MG63 (cell line): Measurements from ENCODE around the gene CYP2A6. TPM values are rescaled to one million over a fixed set of nuclear protein-coding genes. Genes with fewer than 3 reads are reported as not detected.
A peak's percentile ranks its signal among the peaks of the same experiment; 100 is the strongest.

Experiments
- DNase-seq: peaks from one replicate; pipeline ENCODE4 v3.0.0-alpha.2; 2020
- H3K27me3 ChIP-seq: fragments of 250-450 bp; sonication (Bioruptor Pico); 2 replicates; pipeline ENCODE4 v1.5.1; 2020; ENCODE audit warnings: mild to moderate bottlenecking, moderate library complexity
- H3K36me3 ChIP-seq: fragments of 250-450 bp; sonication (Bioruptor Pico); 2 replicates; pipeline ENCODE4 v1.5.1; 2020; ENCODE audit warnings: mild to moderate bottlenecking, moderate library complexity
- H3K4me3 ChIP-seq: fragments of 250-450 bp; sonication (Bioruptor Pico); 2 replicates; pipeline ENCODE4 v1.5.1; 2020; ENCODE audit warnings: mild to moderate bottlenecking, moderate library complexity
- H3K9me3 ChIP-seq: fragments of 250-450 bp; sonication (Bioruptor Pico); 2 replicates; pipeline ENCODE4 v1.5.1; 2020; ENCODE audit warnings: mild to moderate bottlenecking, moderate library complexity
- total RNA-seq: library from RNA; depleted of rRNA; stranded (reverse); fragments of >200 nt; shearing (Covaris generic); gene quantifications from 2 replicates; pipeline ENCODE4 v1.2.3, GENCODE V29; 2014; ENCODE audit warnings: low replicate concordance

CYP2A6 gene
- total RNA-seq, 1 experiment from 2014 or later = not detected

- Histone ChIP-seq H3K36me3 (peaks cover 48% of the 10 kb centered on the region), H3K4me3 (peak overlapping the region; percentile 27; the same call in 1 of the 2 replicates), H3K9me3 (no peaks in the 10 kb centered on the region), H3K27me3 (no peaks in the 10 kb centered on the region)
- no peak for DNase-seq
These were observed 40.1 kb downstream of the CYP2A6 start for GRCh38 chr19:40810160-40810559.

GRCh38 chr19:40809358-40810086, 40.7 kb downstream of the CYP2A6 start:
- H3K27me3 ChIP-seq = no peaks in the 10 kb centered on the region
- DNase-seq = no peak
- no peaks in the 10 kb centered on the region for H3K9me3 ChIP-seq
- peaks cover 54% of the 10 kb centered on the region for H3K36me3 ChIP-seq
- no peak overlapping the region for H3K4me3 ChIP-seq

GRCh38 chr19:40808497-40808896, 41.8 kb downstream of the CYP2A6 start:
- no peak for DNase-seq
- H3K36me3 ChIP-seq = peaks cover 65% of the 10 kb centered on the region
- H3K9me3 ChIP-seq = no peaks in the 10 kb centered on the region
- H3K4me3 ChIP-seq = no peak overlapping the region
- H3K27me3 ChIP-seq = no peaks in the 10 kb centered on the region

- H3K27me3 ChIP-seq = no peaks in the 10 kb centered on the region
- DNase-seq = no peak
- H3K4me3 ChIP-seq = no peak overlapping the region
- H3K9me3 ChIP-seq = no peaks in the 10 kb centered on the region
- peaks cover 70% of the 10 kb centered on the region for H3K36me3 ChIP-seq
These were observed 42.3 kb downstream of the CYP2A6 start for GRCh38 chr19:40808021-40808325.

GRCh38 chr19:40807147-40808020, 42.9 kb downstream of the CYP2A6 start:
- no peak for DNase-seq
- no peaks in the 10 kb centered on the region for H3K27me3 ChIP-seq
- H3K4me3 ChIP-seq = no peak overlapping the region
- H3K9me3 ChIP-seq = no peaks in the 10 kb centered on the region
- peaks cover 76% of the 10 kb centered on the region for H3K36me3 ChIP-seq

- DNase-seq = peak; percentile 58
- H3K36me3 ChIP-seq = peaks cover 84% of the 10 kb centered on the region
- H3K27me3 ChIP-seq = no peaks in the 10 kb centered on the region
- H3K4me3 ChIP-seq = no peak overlapping the region
- H3K9me3 ChIP-seq = no peaks in the 10 kb centered on the region
These were observed 43.7 kb downstream of the CYP2A6 start for GRCh38 chr19:40806423-40807146.

GRCh38 chr19:40805258-40805868, 44.9 kb downstream of the CYP2A6 start:
- H3K36me3 ChIP-seq = peaks cover 96% of the 10 kb centered on the region

GRCh38 chr19:40804783-40805242, 45.4 kb downstream of the CYP2A6 start:
- no peak for DNase-seq
- peaks cover 95% of the 10 kb centered on the region for H3K36me3 ChIP-seq

More at GRCh38 chr19:40805258-40805868, 44.9 kb downstream of the CYP2A6 start:
- Histone ChIP-seq H3K9me3 (no peaks in the 10 kb centered on the region), H3K27me3 (no peaks in the 10 kb centered on the region), H3K4me3 (no peak overlapping the region)
- DNase-seq = no peak

GRCh38 chr19:40803857-40804782, 46.1 kb downstream of the CYP2A6 start:
- Histone ChIP-seq H3K36me3 (peaks cover 88% of the 10 kb centered on the region), H3K27me3 (no peaks in the 10 kb centered on the region), H3K4me3 (no peak overlapping the region), H3K9me3 (no peaks in the 10 kb centered on the region)
- no peak for DNase-seq

More at GRCh38 chr19:40804783-40805242, 45.4 kb downstream of the CYP2A6 start:
- Histone ChIP-seq H3K4me3 (no peak overlapping the region), H3K9me3 (no peaks in the 10 kb centered on the region), H3K27me3 (no peaks in the 10 kb centered on the region)

- Histone ChIP-seq H3K36me3 (peaks cover 80% of the 10 kb centered on the region), H3K27me3 (no peaks in the 10 kb centered on the region), H3K9me3 (no peaks in the 10 kb centered on the region), H3K4me3 (no peak overlapping the region)
- no peak for DNase-seq
These were observed 46.9 kb downstream of the CYP2A6 start for GRCh38 chr19:40803170-40803856.

- Histone ChIP-seq H3K36me3 (peaks cover 72% of the 10 kb centered on the region), H3K27me3 (no peaks in the 10 kb centered on the region), H3K4me3 (no peak overlapping the region), H3K9me3 (no peaks in the 10 kb centered on the region)
- DNase-seq = no peak
These were observed 47.7 kb downstream of the CYP2A6 start for GRCh38 chr19:40802300-40803169.

GRCh38 chr19:40801426-40802299, 48.6 kb downstream of the CYP2A6 start:
- Histone ChIP-seq H3K4me3 (no peak overlapping the region), H3K27me3 (no peaks in the 10 kb centered on the region), H3K36me3 (peaks cover 64% of the 10 kb centered on the region), H3K9me3 (no peaks in the 10 kb centered on the region)
- DNase-seq = no peak

- Histone ChIP-seq H3K9me3 (no peaks in the 10 kb centered on the region), H3K4me3 (no peak overlapping the region), H3K27me3 (no peaks in the 10 kb centered on the region), H3K36me3 (peaks cover 58% of the 10 kb centered on the region)
- DNase-seq = no peak
These were observed 49.3 kb downstream of the CYP2A6 start for GRCh38 chr19:40800997-40801377.
